Measurements from ENCODE around the gene PPP2R1B.
"Not testable (repeated sequence)": the region's sequence is repeated elsewhere in the genome, so short reads cannot be mapped to it uniquely, and the experiment has no call there.

Gene PPP2R1B

GRCh38 chr11:111726301-111726713 is 39.9 kb downstream of the PPP2R1B start:
- DNase-seq (ENCODE audit: low read depth, low spot score), result no peak

DNA sequence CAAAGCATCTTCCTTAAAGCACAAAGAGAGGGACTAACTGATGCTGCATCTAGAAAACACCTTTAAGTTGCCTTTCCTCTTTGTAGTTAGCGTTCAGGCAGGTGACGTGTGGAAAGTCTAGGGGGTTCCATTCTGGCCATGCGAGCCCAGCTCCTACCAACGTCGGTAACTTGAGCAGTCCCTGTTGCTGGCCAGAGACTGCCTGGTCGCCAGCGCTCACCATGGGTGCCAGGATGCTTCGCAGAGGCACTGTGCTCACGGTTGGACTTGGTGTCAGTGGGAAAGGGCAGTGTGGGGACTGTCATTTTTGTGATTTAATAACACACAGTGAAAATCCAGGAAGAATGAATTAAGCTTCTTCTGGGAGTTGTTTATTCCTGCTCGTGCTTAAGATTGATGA is 40.6 kb downstream of the PPP2R1B start:
- DNase-seq (ENCODE audit: low read depth, low spot score), result no peak

DNA sequence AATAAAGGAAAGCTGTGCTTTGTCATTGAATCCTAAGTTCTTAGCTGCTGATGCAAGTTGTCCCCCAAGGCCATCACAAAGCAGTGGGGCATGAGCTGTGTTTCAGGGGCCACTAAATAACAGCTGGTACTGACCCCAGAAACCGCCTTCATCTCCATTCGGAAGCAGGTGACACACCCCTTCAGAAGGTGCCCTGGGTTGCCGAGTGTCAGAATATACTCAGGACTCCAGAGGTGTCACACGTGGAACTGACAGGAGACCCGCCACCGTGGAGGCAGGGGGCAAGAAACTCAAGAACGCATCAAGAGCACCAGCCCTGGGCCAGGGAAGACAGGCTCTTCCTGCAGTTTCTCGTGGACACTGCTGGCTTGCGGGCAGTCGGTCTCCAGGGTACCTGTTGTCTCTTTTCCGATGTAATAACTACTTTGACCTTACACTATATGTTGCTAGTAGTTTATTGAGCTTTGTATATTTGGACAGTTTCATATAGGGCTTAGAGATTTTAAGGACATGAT is 41.5 kb downstream of the PPP2R1B start:
- DNase-seq (ENCODE audit: low read depth, low spot score), result no peak

- DNase-seq (ENCODE audit: low read depth, low spot score), result no peak
Observed at GRCh38 chr11:111723595-111723994, 42.6 kb downstream of the PPP2R1B start.

GRCh38 chr11:111722501-111722900 is 43.7 kb downstream of the PPP2R1B start:
- DNase-seq (ENCODE audit: low read depth, low spot score), result no peak

- no peak for DNase-seq (ENCODE audit: low read depth, low spot score)
Observed at GRCh38 chr11:111720801-111721494, 45.2 kb downstream of the PPP2R1B start.

GRCh38 chr11:111719379-111719778 is 46.8 kb downstream of the PPP2R1B start:
- no peak for DNase-seq (ENCODE audit: low read depth, low spot score)

- DNase-seq (ENCODE audit: low read depth, low spot score), result no peak
Observed at GRCh38 chr11:111718859-111719258, 47.3 kb downstream of the PPP2R1B start.

DNA sequence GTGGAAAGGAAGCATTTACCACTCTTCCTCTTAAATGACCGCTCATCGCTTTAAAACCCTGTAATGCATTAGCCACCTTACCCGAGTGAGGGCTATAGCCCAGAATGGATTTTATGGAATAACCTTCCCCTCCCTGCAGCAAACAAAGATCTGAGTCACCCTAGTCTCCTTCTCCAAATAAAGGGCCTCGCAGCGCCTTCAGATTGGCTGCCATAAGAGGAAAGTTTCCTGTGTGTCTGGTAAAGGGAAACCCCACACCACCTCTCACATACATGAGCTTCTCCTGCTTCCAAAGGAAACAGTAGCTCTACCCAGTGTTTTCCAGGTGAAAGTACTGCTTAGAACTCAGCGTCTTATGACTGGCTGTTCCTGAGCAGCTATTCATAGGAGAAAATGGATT is 47.8 kb downstream of the PPP2R1B start:
- no peak for DNase-seq (ENCODE audit: low read depth, low spot score)

- not testable (repeated sequence) for DNase-seq (ENCODE audit: low read depth, low spot score)
Observed at GRCh38 chr11:111717660-111718059, 48.5 kb downstream of the PPP2R1B start.

DNA sequence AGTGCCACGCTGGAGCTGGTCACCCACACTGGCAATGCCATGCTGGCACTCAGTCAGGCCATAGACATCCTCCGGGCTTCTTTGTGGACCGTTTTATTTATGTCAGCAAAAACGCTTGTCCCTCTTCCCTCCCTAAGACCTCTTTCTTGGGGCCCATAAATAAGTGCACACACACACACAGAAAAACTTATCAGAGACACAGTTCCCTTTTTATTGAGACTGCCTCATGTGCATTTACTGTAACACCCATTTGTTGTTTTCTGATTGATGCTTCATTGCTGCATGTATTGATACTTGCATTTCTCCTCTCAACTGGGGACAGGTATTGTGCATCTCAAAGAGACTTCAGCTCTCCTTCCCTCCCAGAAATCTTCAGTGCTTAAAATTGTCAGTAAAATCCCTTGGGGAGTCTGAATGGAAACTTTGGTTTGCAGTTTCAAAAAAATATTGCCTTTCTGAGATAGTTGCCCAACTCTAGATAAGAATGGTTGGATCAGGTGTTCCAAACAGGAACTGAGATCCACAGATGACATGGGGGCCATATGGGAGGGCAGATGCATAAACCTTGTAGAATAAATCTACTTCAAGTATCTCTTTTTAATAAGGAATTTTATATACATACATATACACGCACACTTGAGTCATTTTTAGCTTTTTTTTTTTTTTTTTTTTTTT is 50.9 kb downstream of the PPP2R1B start:
- DNase-seq (ENCODE audit: low read depth, low spot score), result no peak

DNA sequence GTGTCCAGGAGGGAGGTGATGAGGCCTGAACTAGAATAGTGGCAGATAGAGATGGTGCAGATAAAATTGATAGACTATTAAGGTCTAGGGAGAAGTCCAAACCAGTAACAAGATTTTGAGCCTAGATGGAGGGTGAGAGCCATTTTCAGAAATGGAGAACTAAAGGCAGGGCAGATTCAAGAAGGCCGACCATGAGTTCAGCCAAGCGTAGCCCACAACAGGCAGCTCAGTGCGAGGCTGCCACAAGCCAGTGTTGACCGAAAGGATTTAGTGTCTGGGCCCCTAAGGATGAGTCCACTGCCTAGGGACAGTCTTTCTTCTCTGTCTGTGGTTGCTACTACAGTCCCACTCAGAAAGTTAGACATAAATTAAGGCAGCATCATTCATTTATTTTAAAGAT is 51.7 kb downstream of the PPP2R1B start:
- no peak for DNase-seq (ENCODE audit: low read depth, low spot score)

DNA sequence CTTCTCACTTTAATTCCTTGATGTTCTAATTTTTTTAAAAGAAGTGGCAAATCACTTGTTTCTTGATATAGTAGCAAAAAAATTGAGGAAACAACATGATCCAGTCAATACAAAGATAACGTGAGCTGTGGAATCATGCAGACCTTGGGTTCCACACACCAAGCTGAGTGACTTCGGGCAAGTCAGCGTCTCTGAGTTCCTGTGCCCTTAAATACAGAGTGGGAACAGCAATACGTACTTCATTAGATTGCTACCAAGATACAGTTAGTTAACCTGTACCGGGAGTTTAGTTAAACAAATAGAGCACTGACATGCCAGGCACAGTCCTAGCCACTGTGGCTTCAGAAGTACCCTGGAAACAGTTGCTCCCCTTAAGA is 58.5 kb downstream of the PPP2R1B start:
- DNase-seq (ENCODE audit: low read depth, low spot score), result no peak

GRCh38 chr11:111707039-111707690 is 59.0 kb downstream of the PPP2R1B start:
- peak; percentile 82 for DNase-seq (ENCODE audit: low read depth, low spot score)

DNA sequence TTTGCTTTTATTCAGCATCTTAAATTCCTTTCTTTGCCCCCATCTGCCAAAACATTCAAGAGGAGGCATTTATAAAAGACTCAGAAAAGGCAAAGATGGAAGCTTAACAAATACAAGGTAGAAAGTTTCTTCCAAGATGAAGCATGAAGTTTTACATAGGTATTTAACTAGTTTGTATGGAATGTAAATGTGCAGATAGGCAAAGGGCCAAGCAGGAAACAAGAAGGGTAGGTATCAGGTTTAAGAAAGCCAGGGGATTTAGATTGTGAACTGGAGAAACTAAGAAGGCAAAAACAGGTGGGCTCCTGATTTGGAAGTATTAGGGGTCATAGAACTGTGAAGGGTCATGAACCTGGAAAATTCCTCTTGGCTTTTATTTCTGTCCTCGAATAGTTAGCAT is 62.6 kb downstream of the PPP2R1B start:
- no peak for DNase-seq (ENCODE audit: low read depth, low spot score)

GRCh38 chr11:111702623-111703022 is 63.6 kb downstream of the PPP2R1B start:
- no peak for DNase-seq (ENCODE audit: low read depth, low spot score)

DNA sequence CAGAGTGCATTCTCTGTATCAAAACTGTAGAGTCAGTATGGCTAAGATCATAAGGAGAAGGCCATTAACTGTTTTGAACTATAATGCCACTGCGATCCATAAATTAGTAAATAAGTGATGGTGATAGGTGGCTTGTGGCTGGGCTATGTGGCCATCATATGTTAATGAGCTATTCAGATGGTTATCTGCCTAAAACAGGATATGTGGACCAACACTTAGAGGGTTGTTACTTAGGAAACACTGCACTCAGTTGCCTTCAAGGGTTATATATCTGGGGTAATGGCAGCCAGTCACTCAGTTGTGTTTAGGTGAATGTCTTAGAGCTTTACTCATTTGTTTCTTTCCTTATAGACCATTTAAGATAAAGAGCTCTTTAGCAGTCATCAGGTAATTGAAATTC is 66.0 kb downstream of the PPP2R1B start:
- DNase-seq (ENCODE audit: low read depth, low spot score), result no peak

GRCh38 chr11:111699579-111700156 is 66.5 kb downstream of the PPP2R1B start:
- no peak for DNase-seq (ENCODE audit: low read depth, low spot score)

- no peak for DNase-seq (ENCODE audit: low read depth, low spot score)
Observed at GRCh38 chr11:111698852-111699559, 67.2 kb downstream of the PPP2R1B start.

- DNase-seq (ENCODE audit: low read depth, low spot score), result no peak
Observed at GRCh38 chr11:111697933-111698371, 68.2 kb downstream of the PPP2R1B start.

- no peak for DNase-seq (ENCODE audit: low read depth, low spot score)
Observed at GRCh38 chr11:111696556-111696955, 69.6 kb downstream of the PPP2R1B start.

GRCh38 chr11:111694851-111695250 is 71.3 kb downstream of the PPP2R1B start:
- DNase-seq (ENCODE audit: low read depth, low spot score), result peak; percentile 55
